Measurements from ENCODE around the gene WFDC8.

WFDC8 gene

GRCh38 chr20:45547206-45547770, 31.8 kb downstream of the WFDC8 start, which contains the start of gene EPPIN:
EPPIN (minus strand) TSS chr20:45547401; CDS start chr20:45547357, 44 bp downstream.
- no peak for FAIRE-seq

GRCh38 chr20:45545754-45546453, 33.2 kb downstream of the WFDC8 start:
- no peak for FAIRE-seq

- no peak for FAIRE-seq
These were observed 33.7 kb downstream of the WFDC8 start for GRCh38 chr20:45545351-45545750.

- FAIRE-seq = no peak
These were observed 39.7 kb downstream of the WFDC8 start, which contains the start of gene WFDC6 for GRCh38 chr20:45539382-45539781. WFDC6 (minus strand) TSS chr20:45539482; CDS start chr20:45539407, 75 bp downstream.

- no peak for FAIRE-seq
These were observed 40.8 kb downstream of the WFDC8 start for GRCh38 chr20:45538209-45538799.

- FAIRE-seq = no peak
These were observed 51.8 kb downstream of the WFDC8 start for GRCh38 chr20:45527294-45527693.

GRCh38 chr20:45523821-45524220, 55.3 kb downstream of the WFDC8 start:
- no peak for FAIRE-seq

- FAIRE-seq = no peak
These were observed 60.8 kb downstream of the WFDC8 start for GRCh38 chr20:45518282-45518681.

- no peak for FAIRE-seq
These were observed 63.8 kb downstream of the WFDC8 start, which contains the start of gene SPINT3 for GRCh38 chr20:45515147-45515913. SPINT3 (minus strand) TSS chr20:45515622; CDS start chr20:45515608, 14 bp downstream.

- no peak for FAIRE-seq
These were observed 68.7 kb downstream of the WFDC8 start for GRCh38 chr20:45510242-45510862.

- no peak for FAIRE-seq
These were observed 70.0 kb downstream of the WFDC8 start for GRCh38 chr20:45509091-45509490.

- no peak for FAIRE-seq
These were observed 70.8 kb downstream of the WFDC8 start for GRCh38 chr20:45508068-45508886.

- no peak for FAIRE-seq
These were observed 71.9 kb downstream of the WFDC8 start for GRCh38 chr20:45507011-45507820.

- no peak for FAIRE-seq
These were observed 72.7 kb downstream of the WFDC8 start for GRCh38 chr20:45506398-45506797.

- no peak for FAIRE-seq
These were observed 75.7 kb downstream of the WFDC8 start for GRCh38 chr20:45503403-45503802.

- no peak for FAIRE-seq
These were observed 76.5 kb downstream of the WFDC8 start for GRCh38 chr20:45502561-45502960.
